HepG2 (cell line): ENCODE results near the gene ARHGEF10L. TPM values are rescaled to one million over a fixed set of nuclear protein-coding genes. Genes with fewer than 3 reads are reported as not detected.

Experiments used
- ATAC-seq: fragments of 200-7000 bp; cut with Tn5 transposase; 3 replicates; pipeline ENCODE4 v1.9.1; 2020; ENCODE audit warnings: mild to moderate bottlenecking, moderate library complexity
- BruUV-seq: library from RNA; stranded (reverse); fragments of 400-500 nt; replicated peaks from 2 replicates; lab custom pipeline; 2021; lab: Mats Ljungman, UMichigan
- CTCF ChIA-PET: fragments of 300-600 bp; formaldehyde crosslinking; extraction: SDS; loops from one replicate; lab custom pipeline; 2021; ENCODE audit warnings: low total read pairs, inconsistent platforms, low intra/inter-chr PET ratio; lab: Yijun Ruan, JAX
- POLR2A ChIA-PET: fragments of 350-600 bp; sonication (Branson Sonifier 250); formaldehyde crosslinking; loops from one replicate; lab custom pipeline; 2020; ENCODE audit warnings: antibody characterized with exemption, inconsistent platforms; lab: Yijun Ruan, JAX
- DNase-seq: peaks from one replicate; pipeline ENCODE4 v3.0.0-alpha.2; 2015; ENCODE audit warnings: low spot score
- FAIRE-seq: peaks from 3 replicates; lab custom pipeline; 2011; peaks lifted over from hg19 to GRCh38; lab: Jason Lieb, UNC
- H2AFZ ChIP-seq: one replicate; pipeline ENCODE4 v1.6.1; 2011; ENCODE audit warnings: low read length, inconsistent platforms
- H3K27ac ChIP-seq: fragments of 300-600 bp; 3 replicates; pipeline ENCODE4 v1.8.0; 2011; ENCODE audit warnings: mixed run types, mild to moderate bottlenecking, mixed read lengths, low read length, inconsistent platforms; ENCODE audit not compliant: insufficient read depth; ENCODE audit errors: extremely low read length
- H3K27me3 ChIP-seq, 2 experiments: fragments of 200-600 bp in 1 of 2; 2 replicates in 1 of 2; 3 replicates in 1 of 2; pipeline versions ENCODE4 v1.6.0 to v1.8.0; 2011; ENCODE audit warnings: low read length in 2 of 2, mild to moderate bottlenecking in 2 of 2, moderate library complexity in 2 of 2, inconsistent platforms in 1 of 2; ENCODE audit not compliant: insufficient read depth in 2 of 2, control insufficient read depth in 1 of 2
- H3K36me3 ChIP-seq, 2 experiments: fragments of 200-600 bp in 1 of 2; replicated peaks in 1 of 2; 2 replicates in 1 of 2; 3 replicates in 1 of 2; pipeline versions ENCODE4 v1.5.1 to v1.8.0; 2011; ENCODE audit warnings: low read length in 2 of 2, inconsistent platforms in 1 of 2; ENCODE audit not compliant: insufficient read depth in 2 of 2, control insufficient read depth in 1 of 2
- H3K4me1 ChIP-seq: 2 replicates; pipeline ENCODE4 v1.5.1; 2012; ENCODE audit warnings: low read length, inconsistent platforms; ENCODE audit not compliant: insufficient read depth
- H3K4me2 ChIP-seq: 2 replicates; pipeline ENCODE4 v1.6.0; 2011; ENCODE audit warnings: low read depth, low read length, inconsistent platforms
- H3K4me3 ChIP-seq, 3 experiments: fragments of 200-600 bp in 1 of 3; sonication (generic), shearing (Covaris generic) in 1 of 3; replicated peaks in 1 of 3; 2 replicates each; pipeline ENCODE4 v1.5.1; 2011 to 2016; ENCODE audit warnings: low read length in 3 of 3, inconsistent platforms in 2 of 3, low read depth in 2 of 3, mild to moderate bottlenecking in 2 of 3, control low read depth in 1 of 3, mixed read lengths in 1 of 3; ENCODE audit not compliant: insufficient read depth in 1 of 3
- H3K79me2 ChIP-seq: one replicate; pipeline ENCODE4 v1.6.1; 2011; ENCODE audit warnings: low read length, inconsistent platforms; ENCODE audit not compliant: insufficient read depth
- H3K9ac ChIP-seq: 2 replicates; pipeline ENCODE4 v1.6.0; 2011; ENCODE audit warnings: mild to moderate bottlenecking, low read depth, low read length, inconsistent platforms; ENCODE audit not compliant: insufficient read depth
- H3K9me3 ChIP-seq: 2 replicates; pipeline ENCODE4 v1.5.1; 2012; ENCODE audit warnings: mild to moderate bottlenecking, low read length
- H4K20me1 ChIP-seq: 2 replicates; pipeline ENCODE4 v1.6.0; 2011; ENCODE audit warnings: inconsistent platforms, mild to moderate bottlenecking, low read length, moderate library complexity; ENCODE audit not compliant: insufficient read depth
- AGO2 ChIP-seq: fragments of 200-400 bp; formaldehyde crosslinking; optimal IDR thresholded peaks from 2 replicates; pipeline ENCODE3; 2017; ENCODE audit warnings: mild to moderate bottlenecking, low read depth, low read length, moderate library complexity
- PRDM4 ChIP-seq: sonication (generic); formaldehyde crosslinking; IDR thresholded peaks from 2 replicates; pipeline ENCODE4 v1.9.0; 2021; ENCODE audit warnings: missing genetic modification reagents, borderline replicate concordance
- RBM22 ChIP-seq: fragments of 200-400 bp; formaldehyde crosslinking; optimal IDR thresholded peaks from 2 replicates; pipeline ENCODE3; 2017; ENCODE audit warnings: mild to moderate bottlenecking, low read length, moderate library complexity
- RERE ChIP-seq: IDR thresholded peaks from 2 replicates; pipeline ENCODE4 v1.6.1; 2016; ENCODE audit warnings: low read depth, missing genetic modification reagents, missing compliant biosample characterization
- SOX13 ChIP-seq, 3 experiments: fragments of 450-650 bp in 1 of 3; sonication (generic) in 1 of 3; formaldehyde crosslinking in 1 of 3; IDR thresholded peaks in 2 of 3; conservative IDR thresholded peaks in 1 of 3; 2 replicates each; pipeline versions ENCODE4 v1.5.0 to v1.6.1; 2016 to 2020; ENCODE audit warnings: antibody characterized with exemption in 1 of 3, mild to moderate bottlenecking in 1 of 3, missing compliant biosample characterization in 1 of 3, missing genetic modification reagents in 1 of 3, moderate library complexity in 1 of 3
- ZBTB1 ChIP-seq: sonication (generic); formaldehyde crosslinking; IDR thresholded peaks from 2 replicates; pipeline ENCODE4 v1.4.0; 2020; ENCODE audit warnings: missing genetic modification reagents, borderline replicate concordance
- ZFP36L1 ChIP-seq: sonication (generic); formaldehyde crosslinking; IDR thresholded peaks from 2 replicates; pipeline ENCODE4 v1.8.0; 2022; ENCODE audit warnings: mild to moderate bottlenecking, missing genetic modification reagents, moderate library complexity
- ZNF205 ChIP-seq: IDR thresholded peaks from 2 replicates; pipeline ENCODE4 v1.6.1; 2018; ENCODE audit warnings: missing biosample characterization, missing genetic modification reagents
- WGBS: methylation state at CpG from one replicate; pipeline ENCODE4 v1.1.6; 2017; ENCODE audit warnings: low lambda C conversion rate; 5-methylcytosine and 5-hydroxymethylcytosine counted together
- in situ Hi-C: cut with HindIII; loops from 2 replicates; pipeline ENCODE4 v1.10.0; 2017; ENCODE audit warnings: low pct_unique_long_range_greater_than_20kb; ENCODE audit not compliant: extremely low pct_ligation_motif_present
- intact Hi-C: fragments of 100-400 bp; cut with micrococcal nuclease; formaldehyde crosslinking; loops from one replicate; pipeline ENCODE4 v1.10.0; 2022; ENCODE audit not compliant: unreplicated experiment
- polyA plus RNA-seq, 8 experiments: library from polyadenylated mRNA; depleted of rRNA in 3 of 8; stranded (reverse) in 7 of 8; unstranded in 1 of 8; fragments of >200 nt; fragmentation: Illumina TruSeq in 4 of 8; extraction: Trizol in 4 of 8; gene quantifications; 2 replicates each; pipeline versions ENCODE4 v1.2.1 to v1.2.3, GENCODE V29; 2011 to 2016; ENCODE audit warnings: low read depth in 4 of 8, missing spikeins in 1 of 8, mixed read lengths in 1 of 8; ENCODE audit not compliant: insufficient read depth in 1 of 8
- total RNA-seq, 5 experiments: library from RNA; depleted of rRNA; stranded (reverse); fragments of >200 nt; fragmentation: Illumina TruSeq; extraction: Trizol; gene quantifications; 2 replicates each; pipeline ENCODE4 v1.2.3, GENCODE V29; 2016; ENCODE audit warnings: low read depth in 1 of 5
- TF ChIP-seq, protein P1 (sequence below): sonication (generic); formaldehyde crosslinking; IDR thresholded peaks from 2 replicates; pipeline ENCODE4 v1.4.0; 2020; ENCODE audit warnings: missing genetic modification reagents, mild to moderate bottlenecking, borderline replicate concordance
- TF ChIP-seq, protein P2 (sequence below): sonication (generic); formaldehyde crosslinking; IDR thresholded peaks from 2 replicates; pipeline ENCODE4 v1.8.1; 2023; ENCODE audit warnings: mild to moderate bottlenecking, missing genetic modification reagents, borderline replicate concordance

Gene ARHGEF10L
- total and polyA plus RNA-seq, 2 of the 13 experiments (the other 11 are each of a cell fraction or from before 2014, with no cell fraction given), result 46.5 to 78.3 TPM

- peaks cover 7% of the 10 kb centered on the region; the same call in 1 of the 2 replicates for H4K20me1 ChIP-seq
- WGBS, result 93% methylated on average over 3 of the region's 5 CpGs
- intact Hi-C loops, result no loop called here
- DNase-seq (no peak), FAIRE-seq (no peak), ATAC-seq (no peak)
- CTCF ChIA-PET, result no interaction called here
- H3K27me3 ChIP-seq, result no peaks in the 10 kb centered on the region
- TF ChIP-seq ZNF205, result no peak
- no peak for TF ChIP-seq SOX13 (IDR thresholded peaks at IDR 0.05)
- TF ChIP-seq SOX13 (CRISPR knock-in tag; conservative IDR thresholded peaks at IDR 0.05 in 1 of 2, IDR thresholded peaks at IDR 0.05 in 1 of 2), result no peak
- peak; percentile 9 for TF ChIP-seq RBM22
- TF ChIP-seq RERE (CRISPR knock-in tag), result no peak
- peak; percentile 80 for TF ChIP-seq AGO2
- no peak for TF ChIP-seq ZBTB1 (CRISPR knock-in tag)
- TF ChIP-seq ZFP36L1, result no peak
- TF ChIP-seq, protein P1, sequence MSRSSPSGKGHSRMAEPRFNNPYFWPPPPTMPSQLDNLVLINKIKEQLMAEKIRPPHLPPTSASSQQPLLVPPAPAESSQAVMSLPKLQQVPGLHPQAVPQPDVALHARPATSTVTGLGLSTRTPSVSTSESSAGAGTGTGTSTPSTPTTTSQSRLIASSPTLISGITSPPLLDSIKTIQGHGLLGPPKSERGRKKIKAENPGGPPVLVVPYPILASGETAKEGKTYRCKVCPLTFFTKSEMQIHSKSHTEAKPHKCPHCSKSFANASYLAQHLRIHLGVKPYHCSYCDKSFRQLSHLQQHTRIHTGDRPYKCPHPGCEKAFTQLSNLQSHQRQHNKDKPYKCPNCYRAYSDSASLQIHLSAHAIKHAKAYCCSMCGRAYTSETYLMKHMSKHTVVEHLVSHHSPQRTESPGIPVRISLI, result no peak
- TF ChIP-seq PRDM4 (CRISPR knock-in tag), result no peak
- TF ChIP-seq, protein P2, sequence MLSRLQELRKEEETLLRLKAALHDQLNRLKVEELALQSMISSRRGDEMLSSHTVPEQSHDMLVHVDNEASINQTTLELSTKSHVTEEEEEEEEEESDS (CRISPR knock-in tag), result no peak
- TF ChIP-seq, all 625 proteins: peak for 2
- H3K4me1 ChIP-seq, result peaks cover 15% of the 10 kb centered on the region
- H3K36me3 ChIP-seq, result peaks cover 35 to 86% of the 10 kb centered on the region in 2 experiments
- in situ Hi-C loops, result no loop called here
- no peak overlapping the region for H3K4me3 ChIP-seq
- POLR2A ChIA-PET, result interaction anchor here (1.5 kb wide), 1 partner anchor 35 kb away, joined by 4 read pairs; no protein-coding TSS in a partner anchor
- no TSS peak for BruUV-seq
- no peaks in the 10 kb centered on the region for H3K9me3 ChIP-seq
- no peak overlapping the region for H3K27ac ChIP-seq
- H3K79me2 ChIP-seq, result no peaks in the 10 kb centered on the region
- H3K4me2 ChIP-seq, result no peak overlapping the region
- no peak overlapping the region for H3K9ac ChIP-seq
- no peak overlapping the region for H2AFZ ChIP-seq
Observed at GRCh38 chr1:17610085-17610484, 70.6 kb downstream of the ARHGEF10L start.
